GM23338 (cell line): ENCODE data around the gene STPG4. TPM values are rescaled to one million over a fixed set of nuclear protein-coding genes. Genes with fewer than 3 reads are reported as not detected.

Experiments
- ATAC-seq: fragments of 200-7000 bp; cut with Tn5 transposase; 3 replicates; pipeline ENCODE4 v1.9.1; 2020
- DNase-seq: peaks from one replicate; pipeline ENCODE4 v3.0.0-alpha.2; 2015; ENCODE audit warnings: low spot score
- H2AFZ ChIP-seq: fragments of 200-600 bp; sonication (generic); 2 replicates; pipeline ENCODE4 v1.8.0; 2016; ENCODE audit warnings: antibody characterized with exemption, mild to moderate bottlenecking, moderate library complexity
- H3F3A ChIP-seq: fragments of 200-600 bp; sonication (generic); replicated peaks from 2 replicates; pipeline ENCODE4 v1.8.0; 2017; ENCODE audit warnings: antibody characterized with exemption, mixed run types, low read depth
- H3K27ac ChIP-seq: fragments of 200-600 bp; sonication (generic); 2 replicates; pipeline ENCODE4 v1.6.1; 2016; ENCODE audit warnings: low read depth
- H3K27me3 ChIP-seq: fragments of 200-600 bp; sonication (generic); 2 replicates; pipeline ENCODE4 v1.8.0; 2016; ENCODE audit warnings: mild to moderate bottlenecking, mixed run types, moderate library complexity; ENCODE audit not compliant: insufficient read depth
- H3K36me3 ChIP-seq: fragments of 200-600 bp; sonication (generic); 2 replicates; pipeline ENCODE4 v1.8.0; 2016; ENCODE audit warnings: mild to moderate bottlenecking; ENCODE audit not compliant: insufficient read depth
- H3K4me1 ChIP-seq: fragments of 200-600 bp; sonication (generic); 2 replicates; pipeline ENCODE4 v1.8.0; 2016; ENCODE audit warnings: mild to moderate bottlenecking, moderate library complexity; ENCODE audit not compliant: insufficient read depth
- H3K4me2 ChIP-seq: fragments of 200-600 bp; sonication (generic); 2 replicates; pipeline ENCODE4 v1.7.1; 2017; ENCODE audit warnings: mixed run types
- H3K4me3 ChIP-seq: fragments of 200-600 bp; sonication (generic); 2 replicates; pipeline ENCODE4 v1.6.1; 2016; ENCODE audit warnings: mixed run types
- H3K79me2 ChIP-seq: fragments of 200-600 bp; sonication (generic); replicated peaks from 2 replicates; pipeline ENCODE4 v1.8.0; 2017; ENCODE audit warnings: mild to moderate bottlenecking; ENCODE audit not compliant: insufficient read depth
- H3K9me2 ChIP-seq: fragments of 200-600 bp; sonication (generic); 2 replicates; pipeline ENCODE4 v1.8.0; 2017; ENCODE audit not compliant: insufficient read depth
- H4K20me1 ChIP-seq: fragments of 200-600 bp; sonication (generic); replicated peaks from 2 replicates; pipeline ENCODE4 v1.8.0; 2017; ENCODE audit warnings: mild to moderate bottlenecking; ENCODE audit not compliant: insufficient read depth
- H3K27ac Mint-ChIP-seq: 2 replicates; pipeline ENCODE4 v1.8.0; 2020; ENCODE audit warnings: inconsistent platforms, mild to moderate bottlenecking, moderate library complexity, mixed read lengths
- H3K27me3 Mint-ChIP-seq: 3 replicates; pipeline ENCODE4 v1.8.0; 2022; ENCODE audit warnings: low read depth, mild to moderate bottlenecking, moderate library complexity, mixed read lengths, inconsistent platforms; ENCODE audit not compliant: insufficient read depth, poor library complexity
- H3K36me3 Mint-ChIP-seq: 3 replicates; pipeline ENCODE4 v1.8.0; 2021; ENCODE audit warnings: low read depth, mild to moderate bottlenecking, inconsistent platforms, moderate library complexity, mixed read lengths
- H3K4me1 Mint-ChIP-seq: 3 replicates; pipeline ENCODE4 v1.8.0; 2020; ENCODE audit warnings: mild to moderate bottlenecking, inconsistent platforms, mixed read lengths
- H3K4me3 Mint-ChIP-seq: 3 replicates; pipeline ENCODE4 v1.8.0; 2021; ENCODE audit warnings: moderate library complexity, mild to moderate bottlenecking, inconsistent platforms, mixed read lengths
- H3K9me3 Mint-ChIP-seq: 3 replicates; pipeline ENCODE4 v1.8.0; 2020; ENCODE audit warnings: moderate library complexity, mild to moderate bottlenecking, inconsistent platforms, mixed read lengths
- EZH2 ChIP-seq: fragments of 200-600 bp; sonication (generic); IDR thresholded peaks from one replicate; pipeline ENCODE4 v1.8.0; 2017; ENCODE audit warnings: antibody characterized with exemption, mild to moderate bottlenecking, low read depth; ENCODE audit not compliant: unreplicated experiment
- EZH2phosphoT487 ChIP-seq: fragments of 200-600 bp; sonication (generic); IDR thresholded peaks from one replicate; pipeline ENCODE4 v1.8.1; 2018; ENCODE audit warnings: antibody characterized with exemption; ENCODE audit not compliant: unreplicated experiment
- JUNB ChIP-seq: IDR thresholded peaks from one replicate; pipeline ENCODE4 v1.6.1; 2016; ENCODE audit warnings: antibody characterized with exemption; ENCODE audit not compliant: unreplicated experiment
- NANOG ChIP-seq: IDR thresholded peaks from 2 replicates; pipeline ENCODE4 v1.6.1; 2016; ENCODE audit warnings: antibody characterized with exemption, borderline replicate concordance
- POLR2AphosphoS5 ChIP-seq: IDR thresholded peaks from 2 replicates; pipeline ENCODE4 v1.6.1; 2016; ENCODE audit warnings: antibody characterized with exemption, low read depth
- STAT1 ChIP-seq: IDR thresholded peaks from one replicate; pipeline ENCODE4 v1.6.1; 2016; ENCODE audit warnings: antibody characterized with exemption; ENCODE audit not compliant: unreplicated experiment
- ZNF114 ChIP-seq: fragments of 250-450 bp; sonication (Bioruptor Pico); IDR thresholded peaks from 2 replicates; pipeline ENCODE4 v1.5.0; 2020; ENCODE audit warnings: mild to moderate bottlenecking, moderate library complexity
- ZNF331 ChIP-seq: fragments of 250-450 bp; sonication (Bioruptor Pico); IDR thresholded peaks from 2 replicates; pipeline ENCODE4 v1.5.0; 2020; ENCODE audit warnings: low read depth, mild to moderate bottlenecking, moderate library complexity
- polyA plus RNA-seq: library from polyadenylated mRNA; unstranded; fragments of >200 nt; fragmentation: Nextera tagmentation; extraction: Ambion mirVana; gene quantifications from 2 replicates; pipeline ENCODE4 v1.2.1, GENCODE V29; 2016
- total RNA-seq: library from RNA; depleted of rRNA; stranded (reverse); fragments of >200 nt; shearing (Covaris generic); gene quantifications from 2 replicates; pipeline ENCODE4 v1.2.3, GENCODE V29; 2014
- TF ChIP-seq, protein P1 (sequence below): IDR thresholded peaks from one replicate; pipeline ENCODE4 v1.6.1; 2018; ENCODE audit warnings: antibody characterized with exemption; ENCODE audit not compliant: unreplicated experiment
- TF ChIP-seq, protein P2 (sequence below): IDR thresholded peaks from 2 replicates; pipeline ENCODE4 v1.6.1; 2016; ENCODE audit warnings: antibody characterized with exemption
- TF ChIP-seq, protein P3 (sequence below): fragments of 250-450 bp; sonication (Bioruptor Pico); IDR thresholded peaks from 2 replicates; pipeline ENCODE4 v1.5.0; 2020; ENCODE audit warnings: mild to moderate bottlenecking, moderate library complexity

Gene STPG4
- total and polyA plus RNA-seq, 2 experiments from 2014 or later: 0.28 TPM; not detected in 1

DNA sequence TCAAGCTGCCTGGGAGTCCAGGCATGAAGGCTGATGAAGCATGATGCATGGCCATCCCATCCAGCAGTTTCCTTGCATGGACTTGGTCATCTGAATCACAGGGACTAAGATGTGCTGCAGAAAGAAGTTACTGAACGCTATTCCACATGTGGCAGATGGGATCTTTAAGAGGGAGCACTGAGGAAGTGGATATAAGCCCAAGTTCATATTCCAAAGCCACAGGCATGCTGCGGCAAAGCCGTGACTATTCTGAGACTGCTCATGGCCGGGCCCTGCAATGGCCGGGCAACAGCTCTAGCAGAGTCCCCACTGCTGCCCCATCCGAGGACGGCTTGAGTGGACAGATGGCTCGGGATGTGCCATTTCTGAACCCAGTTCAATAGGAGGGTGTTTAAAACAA is 61.5 kb downstream of the STPG4 start:
- no peaks in the 10 kb centered on the region; the same call in 2 of the 3 replicates for H3K9me3 Mint-ChIP-seq
- peaks cover 6% of the 10 kb centered on the region for H3K27me3 Mint-ChIP-seq
- no peak overlapping the region for H3K4me3 Mint-ChIP-seq
- Histone ChIP-seq H3K9me2 (no peaks in the 10 kb centered on the region), H3K4me2 (no peak overlapping the region), H4K20me1 (no peaks in the 10 kb centered on the region), H2AFZ (no peak overlapping the region), H3K36me3 (no peaks in the 10 kb centered on the region), H3K27ac (no peak overlapping the region), H3K4me3 (no peak overlapping the region), H3F3A (no peaks in the 10 kb centered on the region), H3K79me2 (no peaks in the 10 kb centered on the region), H3K4me1 (no peaks in the 10 kb centered on the region), H3K27me3 (no peaks in the 10 kb centered on the region; the same call in 1 of the 2 replicates)
- H3K36me3 Mint-ChIP-seq: no peaks in the 10 kb centered on the region
- ATAC-seq (no peak), DNase-seq (no peak)
- H3K27ac Mint-ChIP-seq: no peak overlapping the region
- peaks cover 9% of the 10 kb centered on the region for H3K4me1 Mint-ChIP-seq
- TF ChIP-seq EZH2phosphoT487: no peak
- no peak for TF ChIP-seq POLR2AphosphoS5
- no peak for TF ChIP-seq NANOG

DNA sequence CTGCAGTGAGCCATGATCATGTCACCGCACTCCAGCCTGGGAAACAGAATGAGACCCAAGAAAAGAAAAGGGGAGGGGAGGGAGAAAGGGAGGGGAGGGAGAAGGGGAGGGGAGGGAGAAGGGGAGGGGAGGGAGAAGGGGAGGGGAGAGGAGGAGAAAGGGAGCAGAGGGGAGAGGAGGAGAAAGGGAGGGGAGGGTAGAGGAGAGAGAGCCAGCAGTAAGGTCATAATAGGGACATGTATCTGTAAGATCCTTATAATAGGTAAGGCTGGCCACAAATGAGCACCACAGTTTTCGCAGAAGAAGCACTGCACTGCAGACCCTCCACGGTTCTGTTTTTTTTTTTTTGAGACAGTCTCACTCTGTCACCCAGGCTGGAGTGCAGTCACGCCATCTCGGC is 62.6 kb downstream of the STPG4 start:
- H3K4me3 Mint-ChIP-seq: no peak overlapping the region
- H3K4me1 Mint-ChIP-seq: peaks cover 9% of the 10 kb centered on the region
- no peaks in the 10 kb centered on the region for H3K36me3 Mint-ChIP-seq
- H3K9me2 ChIP-seq: no peaks in the 10 kb centered on the region
- no peaks in the 10 kb centered on the region; the same call in 1 of the 2 replicates for H3K27me3 ChIP-seq
- no peak overlapping the region for H3K27ac ChIP-seq
- no peak overlapping the region for H3K4me3 ChIP-seq
- H2AFZ ChIP-seq: no peak overlapping the region
- H3K27ac Mint-ChIP-seq: no peak overlapping the region
- no peaks in the 10 kb centered on the region for H3F3A ChIP-seq
- H3K27me3 Mint-ChIP-seq: peaks cover 5% of the 10 kb centered on the region
- no peaks in the 10 kb centered on the region for H3K79me2 ChIP-seq
- H4K20me1 ChIP-seq: no peaks in the 10 kb centered on the region
- ATAC-seq: no peak
- DNase-seq: no peak
- H3K4me1 ChIP-seq: no peaks in the 10 kb centered on the region
- no peaks in the 10 kb centered on the region; the same call in 2 of the 3 replicates for H3K9me3 Mint-ChIP-seq
- no peaks in the 10 kb centered on the region for H3K36me3 ChIP-seq
- H3K4me2 ChIP-seq: no peak overlapping the region
- TF ChIP-seq ZNF114 (CRISPR knock-in tag) (no peak), STAT1 (no peak), ZNF331 (CRISPR knock-in tag) (no peak), NANOG (no peak), EZH2 (no peak), EZH2phosphoT487 (no peak), JUNB (no peak), POLR2AphosphoS5 (no peak)
- TF ChIP-seq, protein P1, sequence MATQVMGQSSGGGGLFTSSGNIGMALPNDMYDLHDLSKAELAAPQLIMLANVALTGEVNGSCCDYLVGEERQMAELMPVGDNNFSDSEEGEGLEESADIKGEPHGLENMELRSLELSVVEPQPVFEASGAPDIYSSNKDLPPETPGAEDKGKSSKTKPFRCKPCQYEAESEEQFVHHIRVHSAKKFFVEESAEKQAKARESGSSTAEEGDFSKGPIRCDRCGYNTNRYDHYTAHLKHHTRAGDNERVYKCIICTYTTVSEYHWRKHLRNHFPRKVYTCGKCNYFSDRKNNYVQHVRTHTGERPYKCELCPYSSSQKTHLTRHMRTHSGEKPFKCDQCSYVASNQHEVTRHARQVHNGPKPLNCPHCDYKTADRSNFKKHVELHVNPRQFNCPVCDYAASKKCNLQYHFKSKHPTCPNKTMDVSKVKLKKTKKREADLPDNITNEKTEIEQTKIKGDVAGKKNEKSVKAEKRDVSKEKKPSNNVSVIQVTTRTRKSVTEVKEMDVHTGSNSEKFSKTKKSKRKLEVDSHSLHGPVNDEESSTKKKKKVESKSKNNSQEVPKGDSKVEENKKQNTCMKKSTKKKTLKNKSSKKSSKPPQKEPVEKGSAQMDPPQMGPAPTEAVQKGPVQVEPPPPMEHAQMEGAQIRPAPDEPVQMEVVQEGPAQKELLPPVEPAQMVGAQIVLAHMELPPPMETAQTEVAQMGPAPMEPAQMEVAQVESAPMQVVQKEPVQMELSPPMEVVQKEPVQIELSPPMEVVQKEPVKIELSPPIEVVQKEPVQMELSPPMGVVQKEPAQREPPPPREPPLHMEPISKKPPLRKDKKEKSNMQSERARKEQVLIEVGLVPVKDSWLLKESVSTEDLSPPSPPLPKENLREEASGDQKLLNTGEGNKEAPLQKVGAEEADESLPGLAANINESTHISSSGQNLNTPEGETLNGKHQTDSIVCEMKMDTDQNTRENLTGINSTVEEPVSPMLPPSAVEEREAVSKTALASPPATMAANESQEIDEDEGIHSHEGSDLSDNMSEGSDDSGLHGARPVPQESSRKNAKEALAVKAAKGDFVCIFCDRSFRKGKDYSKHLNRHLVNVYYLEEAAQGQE: no peak
- TF ChIP-seq, protein P2, sequence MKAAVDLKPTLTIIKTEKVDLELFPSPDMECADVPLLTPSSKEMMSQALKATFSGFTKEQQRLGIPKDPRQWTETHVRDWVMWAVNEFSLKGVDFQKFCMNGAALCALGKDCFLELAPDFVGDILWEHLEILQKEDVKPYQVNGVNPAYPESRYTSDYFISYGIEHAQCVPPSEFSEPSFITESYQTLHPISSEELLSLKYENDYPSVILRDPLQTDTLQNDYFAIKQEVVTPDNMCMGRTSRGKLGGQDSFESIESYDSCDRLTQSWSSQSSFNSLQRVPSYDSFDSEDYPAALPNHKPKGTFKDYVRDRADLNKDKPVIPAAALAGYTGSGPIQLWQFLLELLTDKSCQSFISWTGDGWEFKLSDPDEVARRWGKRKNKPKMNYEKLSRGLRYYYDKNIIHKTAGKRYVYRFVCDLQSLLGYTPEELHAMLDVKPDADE: no peak
- TF ChIP-seq, protein P3, sequence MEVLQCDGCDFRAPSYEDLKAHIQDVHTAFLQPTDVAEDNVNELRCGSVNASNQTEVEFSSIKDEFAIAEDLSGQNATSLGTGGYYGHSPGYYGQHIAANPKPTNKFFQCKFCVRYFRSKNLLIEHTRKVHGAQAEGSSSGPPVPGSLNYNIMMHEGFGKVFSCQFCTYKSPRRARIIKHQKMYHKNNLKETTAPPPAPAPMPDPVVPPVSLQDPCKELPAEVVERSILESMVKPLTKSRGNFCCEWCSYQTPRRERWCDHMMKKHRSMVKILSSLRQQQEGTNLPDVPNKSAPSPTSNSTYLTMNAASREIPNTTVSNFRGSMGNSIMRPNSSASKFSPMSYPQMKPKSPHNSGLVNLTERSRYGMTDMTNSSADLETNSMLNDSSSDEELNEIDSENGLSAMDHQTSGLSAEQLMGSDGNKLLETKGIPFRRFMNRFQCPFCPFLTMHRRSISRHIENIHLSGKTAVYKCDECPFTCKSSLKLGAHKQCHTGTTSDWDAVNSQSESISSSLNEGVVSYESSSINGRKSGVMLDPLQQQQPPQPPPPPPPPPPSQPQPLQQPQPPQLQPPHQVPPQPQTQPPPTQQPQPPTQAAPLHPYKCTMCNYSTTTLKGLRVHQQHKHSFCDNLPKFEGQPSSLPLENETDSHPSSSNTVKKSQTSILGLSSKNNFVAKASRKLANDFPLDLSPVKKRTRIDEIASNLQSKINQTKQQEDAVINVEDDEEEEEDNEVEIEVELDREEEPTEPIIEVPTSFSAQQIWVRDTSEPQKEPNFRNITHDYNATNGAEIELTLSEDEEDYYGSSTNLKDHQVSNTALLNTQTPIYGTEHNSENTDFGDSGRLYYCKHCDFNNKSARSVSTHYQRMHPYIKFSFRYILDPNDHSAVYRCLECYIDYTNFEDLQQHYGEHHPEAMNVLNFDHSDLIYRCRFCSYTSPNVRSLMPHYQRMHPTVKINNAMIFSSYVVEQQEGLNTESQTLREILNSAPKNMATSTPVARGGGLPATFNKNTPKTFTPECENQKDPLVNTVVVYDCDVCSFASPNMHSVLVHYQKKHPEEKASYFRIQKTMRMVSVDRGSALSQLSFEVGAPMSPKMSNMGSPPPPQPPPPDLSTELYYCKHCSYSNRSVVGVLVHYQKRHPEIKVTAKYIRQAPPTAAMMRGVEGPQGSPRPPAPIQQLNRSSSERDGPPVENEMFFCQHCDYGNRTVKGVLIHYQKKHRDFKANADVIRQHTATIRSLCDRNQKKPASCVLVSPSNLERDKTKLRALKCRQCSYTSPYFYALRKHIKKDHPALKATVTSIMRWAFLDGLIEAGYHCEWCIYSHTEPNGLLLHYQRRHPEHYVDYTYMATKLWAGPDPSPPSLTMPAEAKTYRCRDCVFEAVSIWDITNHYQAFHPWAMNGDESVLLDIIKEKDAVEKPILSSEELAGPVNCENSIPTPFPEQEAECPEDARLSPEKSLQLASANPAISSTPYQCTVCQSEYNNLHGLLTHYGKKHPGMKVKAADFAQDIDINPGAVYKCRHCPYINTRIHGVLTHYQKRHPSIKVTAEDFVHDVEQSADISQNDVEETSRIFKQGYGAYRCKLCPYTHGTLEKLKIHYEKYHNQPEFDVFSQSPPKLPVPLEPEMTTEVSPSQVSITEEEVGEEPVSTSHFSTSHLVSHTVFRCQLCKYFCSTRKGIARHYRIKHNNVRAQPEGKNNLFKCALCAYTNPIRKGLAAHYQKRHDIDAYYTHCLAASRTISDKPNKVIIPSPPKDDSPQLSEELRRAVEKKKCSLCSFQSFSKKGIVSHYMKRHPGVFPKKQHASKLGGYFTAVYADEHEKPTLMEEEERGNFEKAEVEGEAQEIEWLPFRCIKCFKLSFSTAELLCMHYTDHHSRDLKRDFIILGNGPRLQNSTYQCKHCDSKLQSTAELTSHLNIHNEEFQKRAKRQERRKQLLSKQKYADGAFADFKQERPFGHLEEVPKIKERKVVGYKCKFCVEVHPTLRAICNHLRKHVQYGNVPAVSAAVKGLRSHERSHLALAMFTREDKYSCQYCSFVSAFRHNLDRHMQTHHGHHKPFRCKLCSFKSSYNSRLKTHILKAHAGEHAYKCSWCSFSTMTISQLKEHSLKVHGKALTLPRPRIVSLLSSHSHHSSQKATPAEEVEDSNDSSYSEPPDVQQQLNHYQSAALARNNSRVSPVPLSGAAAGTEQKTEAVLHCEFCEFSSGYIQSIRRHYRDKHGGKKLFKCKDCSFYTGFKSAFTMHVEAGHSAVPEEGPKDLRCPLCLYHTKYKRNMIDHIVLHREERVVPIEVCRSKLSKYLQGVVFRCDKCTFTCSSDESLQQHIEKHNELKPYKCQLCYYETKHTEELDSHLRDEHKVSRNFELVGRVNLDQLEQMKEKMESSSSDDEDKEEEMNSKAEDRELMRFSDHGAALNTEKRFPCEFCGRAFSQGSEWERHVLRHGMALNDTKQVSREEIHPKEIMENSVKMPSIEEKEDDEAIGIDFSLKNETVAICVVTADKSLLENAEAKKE (CRISPR knock-in tag): no peak
